Measurements from ENCODE around the gene REV3L.

DNA sequence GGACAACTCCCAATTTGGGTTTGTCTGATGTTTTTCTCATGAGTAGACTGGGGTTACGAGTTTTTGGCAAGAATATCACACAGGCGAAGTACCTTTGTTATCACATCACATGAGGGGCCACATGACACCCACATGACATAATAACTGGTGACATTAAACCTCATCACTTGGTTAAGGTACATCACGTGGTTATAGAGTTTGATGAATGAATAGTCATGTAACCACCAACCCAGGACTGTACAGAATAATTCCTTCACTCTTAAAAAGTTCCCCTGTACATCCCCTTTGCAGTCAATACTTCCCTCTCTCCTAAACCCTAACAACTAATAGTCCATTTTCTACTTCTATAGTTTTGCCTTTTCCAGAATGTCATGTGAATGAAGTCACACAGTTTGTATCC lies 83.4 kb downstream of the REV3L start:
- TF ChIP-seq, protein P1, sequence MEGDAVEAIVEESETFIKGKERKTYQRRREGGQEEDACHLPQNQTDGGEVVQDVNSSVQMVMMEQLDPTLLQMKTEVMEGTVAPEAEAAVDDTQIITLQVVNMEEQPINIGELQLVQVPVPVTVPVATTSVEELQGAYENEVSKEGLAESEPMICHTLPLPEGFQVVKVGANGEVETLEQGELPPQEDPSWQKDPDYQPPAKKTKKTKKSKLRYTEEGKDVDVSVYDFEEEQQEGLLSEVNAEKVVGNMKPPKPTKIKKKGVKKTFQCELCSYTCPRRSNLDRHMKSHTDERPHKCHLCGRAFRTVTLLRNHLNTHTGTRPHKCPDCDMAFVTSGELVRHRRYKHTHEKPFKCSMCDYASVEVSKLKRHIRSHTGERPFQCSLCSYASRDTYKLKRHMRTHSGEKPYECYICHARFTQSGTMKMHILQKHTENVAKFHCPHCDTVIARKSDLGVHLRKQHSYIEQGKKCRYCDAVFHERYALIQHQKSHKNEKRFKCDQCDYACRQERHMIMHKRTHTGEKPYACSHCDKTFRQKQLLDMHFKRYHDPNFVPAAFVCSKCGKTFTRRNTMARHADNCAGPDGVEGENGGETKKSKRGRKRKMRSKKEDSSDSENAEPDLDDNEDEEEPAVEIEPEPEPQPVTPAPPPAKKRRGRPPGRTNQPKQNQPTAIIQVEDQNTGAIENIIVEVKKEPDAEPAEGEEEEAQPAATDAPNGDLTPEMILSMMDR (IDR thresholded peaks at IDR 0.05) = no peak
- no peak for TF ChIP-seq POLR2A (IDR thresholded peaks at IDR 0.05; ENCODE audit: low read depth)

All from esophagus muscularis mucosa (tissue), 3 donors.